Measurements from ENCODE around the gene EFCAB8.

EFCAB8 gene

GRCh38 chr20:33007376-33008335, 148.9 kb downstream of the EFCAB8 start, which contains the start of gene BPIFB2:
TSS of gene BPIFB2 (plus strand) at chr20:33007704. CDS start at chr20:33008575, 871 bp downstream.
- no peak for ATAC-seq
- DNase-seq: no peak

GRCh38 chr20:33008336-33009213, 149.9 kb downstream of the EFCAB8 start:
- DNase-seq (no peak), ATAC-seq (no peak)

- ATAC-seq (no peak), DNase-seq (no peak)
Observed at GRCh38 chr20:33009214-33010132, 150.8 kb downstream of the EFCAB8 start.

- no peak for DNase-seq
- no peak for ATAC-seq
Observed at GRCh38 chr20:33010133-33010504, 151.4 kb downstream of the EFCAB8 start.

- DNase-seq: no peak
- ATAC-seq: no peak
Observed at GRCh38 chr20:33010674-33011449, 152.1 kb downstream of the EFCAB8 start.
